Skeletal muscle tissue (tissue), 4 donors: ENCODE data around the gene ADH7. TPM values are rescaled to one million over a fixed set of nuclear protein-coding genes. Genes with fewer than 3 reads are reported as not detected.

Experiments used
- H3K27ac ChIP-seq: one replicate; pipeline ENCODE4 v1.7.0; 2013; ENCODE audit warnings: mild to moderate bottlenecking, low read depth, low read length, inconsistent platforms
- H3K27me3 ChIP-seq, 3 donors: one replicate each; pipeline ENCODE4 v1.7.0; 2013; ENCODE audit warnings: low read length in 3 of 3; ENCODE audit not compliant: control insufficient read depth in 3 of 3, insufficient read depth in 3 of 3
- H3K36me3 ChIP-seq, 3 donors: one replicate each; pipeline ENCODE4 v1.7.0; 2013; ENCODE audit warnings: low read length in 3 of 3; ENCODE audit not compliant: control insufficient read depth in 3 of 3, insufficient read depth in 3 of 3
- H3K4me1 ChIP-seq, 3 donors: one replicate each; pipeline ENCODE4 v1.7.0; 2013; ENCODE audit warnings: low read length in 3 of 3, mild to moderate bottlenecking in 3 of 3; ENCODE audit not compliant: control insufficient read depth in 3 of 3, insufficient read depth in 3 of 3
- H3K4me3 ChIP-seq, 3 donors: one replicate each; pipeline ENCODE4 v1.7.0; 2013; ENCODE audit warnings: low read length in 3 of 3
- H3K9ac ChIP-seq, 3 donors: one replicate each; pipeline ENCODE4 v1.7.0; 2013; ENCODE audit warnings: low read length in 3 of 3, mild to moderate bottlenecking in 3 of 3, moderate library complexity in 2 of 3, low read depth in 1 of 3
- H3K9me3 ChIP-seq, 3 donors: one replicate each; pipeline ENCODE4 v1.7.0; 2013; ENCODE audit warnings: low read length in 3 of 3; ENCODE audit not compliant: control insufficient read depth in 3 of 3
- total RNA-seq: library from RNA; depleted of rRNA; stranded (reverse); fragments of >200 nt; gene quantifications from one replicate; pipeline ENCODE4 v1.2.3, GENCODE V29; 2014
- donor health status: Osteomylitis.

The ADH7 gene
- total RNA-seq = not detected

GRCh38 chr4:99435154-99435553 lies at the start of gene ADH7:
ADH7 (minus strand) TSS chr4:99435342; CDS start chr4:99435233, 109 bp downstream.
- no peaks in the 10 kb centered on the region for H3K36me3 ChIP-seq
- no peaks in the 10 kb centered on the region for H3K9me3 ChIP-seq
- H3K27me3 ChIP-seq = no peaks in the 10 kb centered on the region
- H3K27ac ChIP-seq = no peak within 1 kb of the TSS
- H3K4me1 ChIP-seq = peaks cover 0 to 3% (median 0%) of the 10 kb centered on the region in 3 donors
- no peak within 1 kb of the TSS for H3K4me3 ChIP-seq
- no peak within 1 kb of the TSS for H3K9ac ChIP-seq

GRCh38 chr4:99483636-99484035 lies 48.5 kb upstream of the ADH7 start:
- Histone ChIP-seq H3K27me3 (no peaks in the 10 kb centered on the region), H3K9ac (no peak overlapping the region), H3K27ac (no peak overlapping the region), H3K9me3 (peaks cover 0 to 7% (median 2%) of the 10 kb centered on the region in 3 donors), H3K4me3 (no peak overlapping the region), H3K4me1 (no peaks in the 10 kb centered on the region), H3K36me3 (no peaks in the 10 kb centered on the region)

GRCh38 chr4:99473131-99473530 lies 38.0 kb upstream of the ADH7 start:
- Histone ChIP-seq H3K4me3 (no peak overlapping the region), H3K9ac (no peak overlapping the region), H3K27ac (no peak overlapping the region), H3K9me3 (no peaks in the 10 kb centered on the region), H3K36me3 (no peaks in the 10 kb centered on the region), H3K27me3 (no peaks in the 10 kb centered on the region), H3K4me1 (no peaks in the 10 kb centered on the region)

- Histone ChIP-seq H3K27ac (no peak overlapping the region), H3K36me3 (no peaks in the 10 kb centered on the region), H3K27me3 (no peaks in the 10 kb centered on the region), H3K9ac (no peak overlapping the region), H3K9me3 (no peaks in the 10 kb centered on the region), H3K4me3 (no peak overlapping the region), H3K4me1 (no peaks in the 10 kb centered on the region)
Observed at GRCh38 chr4:99471896-99472295, 36.8 kb upstream of the ADH7 start.

- H3K4me1 ChIP-seq = no peaks in the 10 kb centered on the region
- H3K4me3 ChIP-seq = no peak overlapping the region
- H3K36me3 ChIP-seq = no peaks in the 10 kb centered on the region
- H3K9me3 ChIP-seq = no peaks in the 10 kb centered on the region
- H3K9ac ChIP-seq = no peak overlapping the region
- H3K27ac ChIP-seq = no peak overlapping the region
- no peaks in the 10 kb centered on the region for H3K27me3 ChIP-seq
Observed at GRCh38 chr4:99471349-99471748, 36.2 kb upstream of the ADH7 start.

- Histone ChIP-seq H3K4me3 (no peak overlapping the region), H3K4me1 (no peaks in the 10 kb centered on the region), H3K9ac (no peak overlapping the region), H3K27me3 (no peaks in the 10 kb centered on the region), H3K36me3 (no peaks in the 10 kb centered on the region), H3K9me3 (no peaks in the 10 kb centered on the region), H3K27ac (no peak overlapping the region)
Observed at GRCh38 chr4:99468889-99469288, 33.7 kb upstream of the ADH7 start.

GRCh38 chr4:99467887-99468286 lies 32.7 kb upstream of the ADH7 start:
- H3K9ac ChIP-seq = no peak overlapping the region
- H3K4me3 ChIP-seq = no peak overlapping the region
- no peaks in the 10 kb centered on the region for H3K36me3 ChIP-seq
- H3K27ac ChIP-seq = no peak overlapping the region
- H3K4me1 ChIP-seq = no peaks in the 10 kb centered on the region
- no peaks in the 10 kb centered on the region for H3K9me3 ChIP-seq
- H3K27me3 ChIP-seq = no peaks in the 10 kb centered on the region

GRCh38 chr4:99463566-99463965 lies 28.4 kb upstream of the ADH7 start:
- no peaks in the 10 kb centered on the region for H3K27me3 ChIP-seq

GRCh38 chr4:99462875-99463464 lies 27.8 kb upstream of the ADH7 start:
- no peak overlapping the region for H3K4me3 ChIP-seq
- no peaks in the 10 kb centered on the region for H3K27me3 ChIP-seq
- H3K36me3 ChIP-seq = no peaks in the 10 kb centered on the region
- H3K27ac ChIP-seq = no peak overlapping the region
- no peak overlapping the region for H3K9ac ChIP-seq
- H3K4me1 ChIP-seq = no peaks in the 10 kb centered on the region
- H3K9me3 ChIP-seq = no peaks in the 10 kb centered on the region

More at GRCh38 chr4:99463566-99463965, 28.4 kb upstream of the ADH7 start:
- Histone ChIP-seq H3K36me3 (no peaks in the 10 kb centered on the region), H3K27ac (no peak overlapping the region), H3K4me1 (no peaks in the 10 kb centered on the region), H3K9me3 (no peaks in the 10 kb centered on the region), H3K9ac (no peak overlapping the region), H3K4me3 (no peak overlapping the region)

- Histone ChIP-seq H3K27me3 (no peaks in the 10 kb centered on the region), H3K27ac (no peak overlapping the region), H3K36me3 (no peaks in the 10 kb centered on the region), H3K4me3 (no peak overlapping the region), H3K9ac (no peak overlapping the region), H3K4me1 (no peaks in the 10 kb centered on the region), H3K9me3 (no peaks in the 10 kb centered on the region)
Observed at GRCh38 chr4:99461623-99462401, 26.7 kb upstream of the ADH7 start.
